ENCODE results near the gene SLC6A17.

SLC6A17 gene

DNA sequence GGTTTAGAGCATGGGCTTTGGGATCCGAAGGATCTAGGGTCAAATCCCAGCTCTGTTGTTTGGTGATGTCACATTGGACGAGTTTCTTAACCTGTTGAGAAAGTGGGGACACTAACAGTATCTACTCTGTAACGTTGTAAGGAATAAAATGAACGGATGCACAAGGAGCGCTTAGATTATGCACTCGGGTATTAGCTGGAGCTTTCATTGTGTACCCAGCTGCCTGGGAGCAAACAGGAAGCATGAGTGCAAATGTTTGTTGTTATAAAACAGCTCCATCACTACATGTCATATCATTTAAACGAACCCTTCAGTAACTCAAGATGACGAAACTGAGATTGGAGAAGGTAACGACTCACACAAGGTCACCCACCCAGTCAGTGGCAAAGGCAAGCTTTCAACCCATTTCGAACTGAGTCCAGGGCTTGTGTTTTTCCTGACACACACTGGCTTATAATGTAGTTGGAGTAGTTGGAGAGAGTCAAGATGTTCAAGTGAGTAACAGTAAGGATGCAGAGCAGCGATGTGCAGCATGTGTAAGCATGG is 16.2 kb upstream of the SLC6A17 start:
- Histone ChIP-seq H3K9ac (ENCODE audit: low read length) (no peak overlapping the region), H3K9me2 (replicated peaks; ENCODE audit: insufficient read depth, low read length) (no peaks in the 10 kb centered on the region), H3F3A (ENCODE audit: insufficient read depth, low read length) (no peaks in the 10 kb centered on the region), H3K36me3 (replicated peaks; ENCODE audit: insufficient read depth, low read length) (no peaks in the 10 kb centered on the region), H3K27ac (ENCODE audit: low read length) (no peak overlapping the region), H3K79me2 (ENCODE audit: low read length) (no peaks in the 10 kb centered on the region), H3K27me3 (replicated peaks; ENCODE audit: insufficient read depth, low read length) (no peaks in the 10 kb centered on the region), H3K4me1 (ENCODE audit: low read length) (peaks cover 15% of the 10 kb centered on the region), H3K4me2 (ENCODE audit: low read depth, low read length) (no peak overlapping the region), H2AFZ (ENCODE audit: low read length) (no peak overlapping the region), H3K9me3 (replicated peaks; ENCODE audit: insufficient read depth, low read length) (no peaks in the 10 kb centered on the region), H4K20me1 (ENCODE audit: insufficient read depth, low read length) (no peaks in the 10 kb centered on the region), H3K4me3 (ENCODE audit: low read length) (no peak overlapping the region)
- TF ChIP-seq EZH2phosphoT487 (IDR thresholded peaks at IDR 0.05; ENCODE audit: low read length), result no peak
- TF ChIP-seq EZH2 (optimal IDR thresholded peaks at IDR 0.05; ENCODE audit: low read depth, low read length), result no peak
- TF ChIP-seq, protein P1, sequence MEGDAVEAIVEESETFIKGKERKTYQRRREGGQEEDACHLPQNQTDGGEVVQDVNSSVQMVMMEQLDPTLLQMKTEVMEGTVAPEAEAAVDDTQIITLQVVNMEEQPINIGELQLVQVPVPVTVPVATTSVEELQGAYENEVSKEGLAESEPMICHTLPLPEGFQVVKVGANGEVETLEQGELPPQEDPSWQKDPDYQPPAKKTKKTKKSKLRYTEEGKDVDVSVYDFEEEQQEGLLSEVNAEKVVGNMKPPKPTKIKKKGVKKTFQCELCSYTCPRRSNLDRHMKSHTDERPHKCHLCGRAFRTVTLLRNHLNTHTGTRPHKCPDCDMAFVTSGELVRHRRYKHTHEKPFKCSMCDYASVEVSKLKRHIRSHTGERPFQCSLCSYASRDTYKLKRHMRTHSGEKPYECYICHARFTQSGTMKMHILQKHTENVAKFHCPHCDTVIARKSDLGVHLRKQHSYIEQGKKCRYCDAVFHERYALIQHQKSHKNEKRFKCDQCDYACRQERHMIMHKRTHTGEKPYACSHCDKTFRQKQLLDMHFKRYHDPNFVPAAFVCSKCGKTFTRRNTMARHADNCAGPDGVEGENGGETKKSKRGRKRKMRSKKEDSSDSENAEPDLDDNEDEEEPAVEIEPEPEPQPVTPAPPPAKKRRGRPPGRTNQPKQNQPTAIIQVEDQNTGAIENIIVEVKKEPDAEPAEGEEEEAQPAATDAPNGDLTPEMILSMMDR (IDR thresholded peaks at IDR 0.05; ENCODE audit: low read length), result no peak
- no peak for DNase-seq

DNA sequence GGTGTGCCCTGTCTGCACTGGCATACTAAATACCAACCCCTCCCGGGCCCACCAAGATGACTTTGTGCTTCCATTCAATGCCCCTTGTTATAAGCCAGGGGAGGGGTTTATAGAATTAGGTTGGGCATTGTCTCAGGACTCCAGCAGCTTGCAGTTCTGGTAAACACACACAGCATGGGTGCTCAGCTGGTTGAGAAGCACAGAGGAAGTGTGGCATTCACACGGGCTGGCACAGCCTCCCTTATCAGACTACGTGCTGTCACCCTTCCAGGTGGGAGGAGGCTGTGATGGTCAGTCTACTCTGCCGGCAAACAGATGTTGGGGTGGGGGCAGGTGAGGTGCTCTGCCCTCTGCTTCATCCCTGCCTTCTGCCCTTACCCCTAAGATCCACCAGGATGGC is 15.0 kb upstream of the SLC6A17 start:
- Histone ChIP-seq H3K4me2 (ENCODE audit: low read depth, low read length) (no peak overlapping the region), H3K9me2 (replicated peaks; ENCODE audit: insufficient read depth, low read length) (no peaks in the 10 kb centered on the region), H3K27me3 (replicated peaks; ENCODE audit: insufficient read depth, low read length) (no peaks in the 10 kb centered on the region), H3K9me3 (replicated peaks; ENCODE audit: insufficient read depth, low read length) (no peaks in the 10 kb centered on the region), H3K79me2 (ENCODE audit: low read length) (no peaks in the 10 kb centered on the region), H3K27ac (ENCODE audit: low read length) (no peak overlapping the region), H4K20me1 (ENCODE audit: insufficient read depth, low read length) (no peaks in the 10 kb centered on the region), H3F3A (ENCODE audit: insufficient read depth, low read length) (no peaks in the 10 kb centered on the region), H3K9ac (ENCODE audit: low read length) (no peak overlapping the region), H3K36me3 (replicated peaks; ENCODE audit: insufficient read depth, low read length) (no peaks in the 10 kb centered on the region), H3K4me1 (ENCODE audit: low read length) (peaks cover 15% of the 10 kb centered on the region), H3K4me3 (ENCODE audit: low read length) (no peak overlapping the region), H2AFZ (ENCODE audit: low read length) (no peak overlapping the region)
- TF ChIP-seq, protein P1 (IDR thresholded peaks at IDR 0.05; ENCODE audit: low read length), result no peak
- TF ChIP-seq EZH2phosphoT487 (IDR thresholded peaks at IDR 0.05; ENCODE audit: low read length), result no peak
- DNase-seq, result no peak

DNA sequence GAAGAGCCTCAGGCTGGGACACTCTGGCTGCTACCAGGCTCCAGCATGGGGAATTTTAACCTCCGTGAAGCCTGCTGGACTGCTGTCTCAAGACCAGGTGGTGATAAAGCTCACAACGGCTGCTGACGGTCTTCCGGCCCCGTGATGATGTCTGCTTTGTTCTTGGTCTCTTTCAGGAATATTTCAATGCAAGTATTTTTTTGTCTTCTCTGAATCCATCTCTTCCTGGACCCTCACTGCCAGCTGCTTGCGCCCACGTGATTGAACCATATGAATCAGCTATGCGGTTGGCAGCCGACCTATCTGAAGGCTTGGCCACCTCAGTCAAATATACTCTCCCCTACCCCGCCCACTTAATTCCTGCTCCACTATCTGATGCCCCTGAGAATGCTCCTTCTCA is 14.6 kb upstream of the SLC6A17 start:
- Histone ChIP-seq H3K9me3 (replicated peaks; ENCODE audit: insufficient read depth, low read length) (no peaks in the 10 kb centered on the region), H3K4me3 (ENCODE audit: low read length) (no peak overlapping the region), H3K4me1 (ENCODE audit: low read length) (peaks cover 15% of the 10 kb centered on the region), H3K4me2 (ENCODE audit: low read depth, low read length) (no peak overlapping the region), H4K20me1 (ENCODE audit: insufficient read depth, low read length) (no peaks in the 10 kb centered on the region), H3K9me2 (replicated peaks; ENCODE audit: insufficient read depth, low read length) (no peaks in the 10 kb centered on the region), H2AFZ (ENCODE audit: low read length) (no peak overlapping the region), H3F3A (ENCODE audit: insufficient read depth, low read length) (no peaks in the 10 kb centered on the region), H3K36me3 (replicated peaks; ENCODE audit: insufficient read depth, low read length) (no peaks in the 10 kb centered on the region), H3K27me3 (replicated peaks; ENCODE audit: insufficient read depth, low read length) (no peaks in the 10 kb centered on the region), H3K9ac (ENCODE audit: low read length) (no peak overlapping the region), H3K79me2 (ENCODE audit: low read length) (no peaks in the 10 kb centered on the region), H3K27ac (ENCODE audit: low read length) (no peak overlapping the region)
- DNase-seq, result no peak
- TF ChIP-seq EZH2phosphoT487 (IDR thresholded peaks at IDR 0.05; ENCODE audit: low read length) (no peak), EZH2 (optimal IDR thresholded peaks at IDR 0.05; ENCODE audit: low read depth, low read length) (no peak)
- TF ChIP-seq, protein P1 (IDR thresholded peaks at IDR 0.05; ENCODE audit: low read length), result no peak

Measured in MM.1S (cell line).